OCI-LY3 (cell line): ENCODE results near the gene EYA3.

ENCODE experiments used
- H2AFZ ChIP-seq: fragments of 200-600, 300-600 bp; shearing (Covaris generic); 2 replicates; pipeline ENCODE4 v1.6.0; 2014; ENCODE audit warnings: antibody characterized with exemption, low read depth, low read length
- H3K27ac ChIP-seq: fragments of 200-600, 300-600 bp; sonication (generic); 2 replicates; pipeline ENCODE4 v1.5.1; 2014; ENCODE audit warnings: mild to moderate bottlenecking, low read length, moderate library complexity, mixed read lengths
- H3K27me3 ChIP-seq: fragments of 200-600, 300-600 bp; sonication (generic); 2 replicates; pipeline ENCODE4 v1.6.1; 2014; ENCODE audit warnings: low read depth, low read length, mixed read lengths
- H3K36me3 ChIP-seq: fragments of 200-600, 300-600 bp; sonication (generic); replicated peaks from 2 replicates; pipeline ENCODE3; 2014; ENCODE audit warnings: low read depth, low read length, mixed read lengths
- H3K4me1 ChIP-seq: fragments of 300-600, 200-600 bp; sonication (generic); 2 replicates; pipeline ENCODE4 v1.6.1; 2014; ENCODE audit warnings: low read length, mixed read lengths
- H3K4me2 ChIP-seq: fragments of 200-600, 300-600 bp; sonication (generic); 2 replicates; pipeline ENCODE4 v1.6.1; 2014; ENCODE audit warnings: low read length, mixed read lengths
- H3K4me3 ChIP-seq: fragments of 300-600, 200-600 bp; sonication (generic); 2 replicates; pipeline ENCODE4 v1.5.1; 2014; ENCODE audit warnings: antibody characterized with exemption, mild to moderate bottlenecking, low read length, moderate library complexity
- H3K79me2 ChIP-seq: fragments of 300-600, 200-600 bp; shearing (Covaris generic); 2 replicates; pipeline ENCODE4 v1.6.1; 2014; ENCODE audit warnings: mild to moderate bottlenecking, low read length, mixed read lengths
- H3K9ac ChIP-seq: fragments of 300-600, 200-600 bp; shearing (Covaris generic); 2 replicates; pipeline ENCODE4 v1.6.0; 2014; ENCODE audit warnings: mild to moderate bottlenecking, low read length, moderate library complexity
- H3K9me3 ChIP-seq: fragments of 200-600, 300-600 bp; shearing (Covaris generic); 2 replicates; pipeline ENCODE4 v1.6.1; 2014; ENCODE audit warnings: low read length, mixed read lengths; ENCODE audit not compliant: insufficient read depth
- H4K20me1 ChIP-seq: fragments of 200-600, 300-600 bp; sonication (generic); 2 replicates; pipeline ENCODE4 v1.6.1; 2016; ENCODE audit warnings: low read length, mixed read lengths; ENCODE audit not compliant: insufficient read depth
- EZH2phosphoT487 ChIP-seq: fragments of 200-600 bp; shearing (Covaris generic); IDR thresholded peaks from 2 replicates; pipeline ENCODE4 v1.6.1; 2018; ENCODE audit warnings: antibody characterized with exemption, mixed run types, low read depth
- TF ChIP-seq, protein P1 (sequence below): fragments of 200-600, 300-600 bp; sonication (generic); IDR thresholded peaks from 2 replicates; pipeline ENCODE4 v1.5.1; 2014; ENCODE audit warnings: antibody characterized with exemption, low read length, low read depth

The EYA3 gene

GRCh38 chr1:28108001-28108400, 19.6 kb upstream of the EYA3 start:
- H4K20me1 ChIP-seq: no peaks in the 10 kb centered on the region
- H3K27ac ChIP-seq: no peak overlapping the region
- H3K4me1 ChIP-seq: peaks cover 22% of the 10 kb centered on the region
- no peaks in the 10 kb centered on the region for H3K36me3 ChIP-seq
- no peaks in the 10 kb centered on the region for H3K79me2 ChIP-seq
- H3K27me3 ChIP-seq: no peaks in the 10 kb centered on the region
- no peaks in the 10 kb centered on the region for H3K9me3 ChIP-seq
- TF ChIP-seq, protein P1, sequence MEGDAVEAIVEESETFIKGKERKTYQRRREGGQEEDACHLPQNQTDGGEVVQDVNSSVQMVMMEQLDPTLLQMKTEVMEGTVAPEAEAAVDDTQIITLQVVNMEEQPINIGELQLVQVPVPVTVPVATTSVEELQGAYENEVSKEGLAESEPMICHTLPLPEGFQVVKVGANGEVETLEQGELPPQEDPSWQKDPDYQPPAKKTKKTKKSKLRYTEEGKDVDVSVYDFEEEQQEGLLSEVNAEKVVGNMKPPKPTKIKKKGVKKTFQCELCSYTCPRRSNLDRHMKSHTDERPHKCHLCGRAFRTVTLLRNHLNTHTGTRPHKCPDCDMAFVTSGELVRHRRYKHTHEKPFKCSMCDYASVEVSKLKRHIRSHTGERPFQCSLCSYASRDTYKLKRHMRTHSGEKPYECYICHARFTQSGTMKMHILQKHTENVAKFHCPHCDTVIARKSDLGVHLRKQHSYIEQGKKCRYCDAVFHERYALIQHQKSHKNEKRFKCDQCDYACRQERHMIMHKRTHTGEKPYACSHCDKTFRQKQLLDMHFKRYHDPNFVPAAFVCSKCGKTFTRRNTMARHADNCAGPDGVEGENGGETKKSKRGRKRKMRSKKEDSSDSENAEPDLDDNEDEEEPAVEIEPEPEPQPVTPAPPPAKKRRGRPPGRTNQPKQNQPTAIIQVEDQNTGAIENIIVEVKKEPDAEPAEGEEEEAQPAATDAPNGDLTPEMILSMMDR: no peak
- no peak for TF ChIP-seq EZH2phosphoT487
- H3K4me2 ChIP-seq: no peak overlapping the region
- no peak overlapping the region for H2AFZ ChIP-seq
- no peak overlapping the region for H3K9ac ChIP-seq
- H3K4me3 ChIP-seq: no peak overlapping the region

GRCh38 chr1:28104866-28105467, 16.6 kb upstream of the EYA3 start:
- no peaks in the 10 kb centered on the region for H4K20me1 ChIP-seq
- no peaks in the 10 kb centered on the region for H3K79me2 ChIP-seq
- H3K4me1 ChIP-seq: no peaks in the 10 kb centered on the region
- H3K36me3 ChIP-seq: no peaks in the 10 kb centered on the region
- TF ChIP-seq EZH2phosphoT487: no peak
- TF ChIP-seq, protein P1: no peak
- H3K4me3 ChIP-seq: no peak overlapping the region
- no peak overlapping the region for H3K9ac ChIP-seq
- H3K4me2 ChIP-seq: no peak overlapping the region
- H3K9me3 ChIP-seq: no peaks in the 10 kb centered on the region
- no peak overlapping the region for H2AFZ ChIP-seq
- H3K27ac ChIP-seq: no peak overlapping the region
- H3K27me3 ChIP-seq: no peaks in the 10 kb centered on the region

- H3K36me3 ChIP-seq: no peaks in the 10 kb centered on the region
Observed at GRCh38 chr1:28102189-28102588, 13.8 kb upstream of the EYA3 start.

GRCh38 chr1:28099050-28099769, 10.8 kb upstream of the EYA3 start:
- Histone ChIP-seq H4K20me1 (no peaks in the 10 kb centered on the region), H2AFZ (no peak overlapping the region), H3K4me3 (no peak overlapping the region), H3K36me3 (no peaks in the 10 kb centered on the region), H3K4me1 (no peaks in the 10 kb centered on the region), H3K9ac (no peak overlapping the region), H3K27me3 (no peaks in the 10 kb centered on the region; the same call in 1 of the 2 replicates), H3K27ac (no peak overlapping the region), H3K4me2 (no peak overlapping the region), H3K79me2 (no peaks in the 10 kb centered on the region), H3K9me3 (no peaks in the 10 kb centered on the region)
- no peak for TF ChIP-seq EZH2phosphoT487
- TF ChIP-seq, protein P1: no peak

More at GRCh38 chr1:28102189-28102588, 13.8 kb upstream of the EYA3 start:
- Histone ChIP-seq H4K20me1 (no peaks in the 10 kb centered on the region), H3K4me2 (no peak overlapping the region), H3K4me1 (no peaks in the 10 kb centered on the region), H3K27me3 (no peaks in the 10 kb centered on the region), H3K9ac (no peak overlapping the region), H3K4me3 (no peak overlapping the region), H3K27ac (no peak overlapping the region), H3K9me3 (no peaks in the 10 kb centered on the region), H2AFZ (no peak overlapping the region), H3K79me2 (no peaks in the 10 kb centered on the region)
- TF ChIP-seq, protein P1: no peak
- TF ChIP-seq EZH2phosphoT487: no peak
